ENCODE measurements around the gene TUBA3E.
"Not testable (repeated sequence)": the region's sequence is repeated elsewhere in the genome, so short reads cannot be mapped to it uniquely, and the experiment has no call there.

DNA sequence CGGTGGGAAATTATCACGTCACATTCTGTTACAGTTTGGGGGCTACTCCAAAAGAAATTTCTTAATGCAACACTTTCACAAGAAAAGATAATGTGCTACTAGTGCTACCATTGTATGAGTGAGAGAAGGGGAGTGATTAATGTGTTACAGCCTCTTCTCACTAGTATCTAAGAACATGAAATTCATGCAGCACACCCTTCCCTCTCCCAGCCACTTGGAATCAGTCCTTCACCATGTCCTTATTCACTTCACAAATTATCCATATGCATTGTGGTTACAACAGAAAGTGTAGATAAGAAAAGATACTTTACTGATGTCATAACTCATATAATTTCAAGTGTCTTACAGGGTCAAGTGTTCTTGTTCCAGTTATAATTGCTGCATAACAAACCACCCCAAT is 20.9 kb upstream of the TUBA3E start:
- TF ChIP-seq CTCF, POLR2A (IDR thresholded peaks at IDR 0.05): not testable (repeated sequence)

Measured in lower leg skin (tissue), 3 donors.